ENCODE data around the gene LRRC8B.
"Not testable (repeated sequence)": the region's sequence is repeated elsewhere in the genome, so short reads cannot be mapped to it uniquely, and the experiment has no call there.

Gene LRRC8B

DNA sequence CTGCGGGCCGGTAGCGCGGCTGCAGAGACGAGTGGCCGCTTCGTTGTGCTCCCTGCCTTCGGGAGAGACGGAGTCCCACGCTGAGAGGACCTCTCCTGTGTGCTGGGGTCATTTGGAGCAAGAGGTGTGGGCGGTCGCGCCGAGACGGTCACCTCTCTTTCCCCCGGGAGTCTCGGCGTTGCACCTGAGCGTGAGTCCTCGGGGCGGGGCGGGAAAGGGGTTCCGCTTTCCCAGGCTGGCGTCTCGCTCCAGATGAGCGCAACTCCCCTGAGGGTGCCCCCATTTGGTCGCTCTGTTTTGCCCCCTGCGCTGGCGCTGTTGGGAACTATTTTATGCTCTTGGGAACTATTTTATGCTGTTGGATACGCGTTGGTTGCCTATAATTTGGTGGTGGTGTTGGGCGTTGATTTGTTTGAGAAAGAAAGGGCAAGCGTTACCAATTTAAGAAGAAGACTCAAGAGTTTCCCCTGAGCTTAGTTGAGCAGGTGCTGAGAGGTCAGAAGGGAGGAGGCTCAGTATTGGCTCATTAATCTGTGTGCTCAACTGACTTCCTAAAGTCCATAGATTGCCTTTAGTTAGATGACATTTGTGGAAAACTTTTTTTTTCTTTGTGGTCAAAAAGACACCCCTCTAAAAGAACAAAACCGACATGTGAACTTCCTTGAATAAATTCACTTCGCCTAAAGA, 683 bp downstream of the LRRC8B start:
- peak; percentile 82 for DNase-seq

DNA sequence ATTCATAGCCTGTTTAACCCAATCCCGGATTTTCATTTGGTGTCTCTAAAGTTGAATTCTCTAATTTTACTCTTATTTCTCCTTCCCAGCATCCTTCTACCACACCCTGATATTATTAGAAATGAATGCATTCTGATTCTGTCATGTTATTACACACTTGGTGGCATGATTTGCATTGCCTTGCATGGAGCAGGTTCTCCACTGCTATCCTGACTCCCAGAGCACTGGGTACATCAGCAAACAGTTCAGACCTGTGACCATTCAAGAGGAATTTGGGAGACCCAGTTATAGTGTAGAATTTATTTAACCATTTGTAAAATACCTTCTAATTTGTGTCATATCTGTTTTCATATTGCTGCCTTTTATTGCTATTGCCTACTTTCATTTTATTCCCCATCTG, 2.6 kb downstream of the LRRC8B start:
- DNase-seq = no peak

DNA sequence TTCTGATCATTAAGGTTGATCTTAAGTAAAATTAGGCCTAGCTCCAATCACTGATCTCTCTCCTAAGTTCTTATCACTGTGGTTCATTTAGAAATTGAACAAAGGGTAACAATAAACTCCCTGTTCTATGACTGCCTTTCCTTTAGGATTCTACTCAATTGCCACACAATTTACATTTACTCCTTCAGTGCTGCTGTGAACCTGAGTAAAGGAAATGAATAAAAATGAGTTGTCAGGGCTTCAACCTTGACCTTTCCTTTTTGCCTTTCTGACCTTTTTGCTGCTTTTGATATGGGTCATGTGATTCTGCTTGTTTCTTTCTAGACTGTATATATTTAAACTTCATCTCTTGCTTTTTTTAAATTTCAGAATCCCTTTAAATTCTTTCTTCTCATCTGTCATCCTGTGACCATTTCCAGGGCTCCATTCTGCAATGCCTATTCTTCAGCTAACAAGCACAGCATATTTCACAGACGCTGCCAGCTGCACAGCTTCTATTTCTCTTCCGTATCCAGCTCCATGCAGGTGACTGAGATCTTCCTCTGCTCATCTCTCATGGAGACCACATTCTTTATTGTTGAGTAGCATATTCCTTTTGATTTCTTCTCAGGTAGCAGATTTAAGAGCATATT, 3.2 kb downstream of the LRRC8B start:
- no peak for DNase-seq

- DNase-seq = no peak
Measured at GRCh38 chr1:89528382-89528780, 3.8 kb downstream of the LRRC8B start.

GRCh38 chr1:89529196-89529595, 4.6 kb downstream of the LRRC8B start:
- no peak for DNase-seq

- no peak for DNase-seq
Measured at GRCh38 chr1:89530444-89531089, 5.9 kb downstream of the LRRC8B start.

DNA sequence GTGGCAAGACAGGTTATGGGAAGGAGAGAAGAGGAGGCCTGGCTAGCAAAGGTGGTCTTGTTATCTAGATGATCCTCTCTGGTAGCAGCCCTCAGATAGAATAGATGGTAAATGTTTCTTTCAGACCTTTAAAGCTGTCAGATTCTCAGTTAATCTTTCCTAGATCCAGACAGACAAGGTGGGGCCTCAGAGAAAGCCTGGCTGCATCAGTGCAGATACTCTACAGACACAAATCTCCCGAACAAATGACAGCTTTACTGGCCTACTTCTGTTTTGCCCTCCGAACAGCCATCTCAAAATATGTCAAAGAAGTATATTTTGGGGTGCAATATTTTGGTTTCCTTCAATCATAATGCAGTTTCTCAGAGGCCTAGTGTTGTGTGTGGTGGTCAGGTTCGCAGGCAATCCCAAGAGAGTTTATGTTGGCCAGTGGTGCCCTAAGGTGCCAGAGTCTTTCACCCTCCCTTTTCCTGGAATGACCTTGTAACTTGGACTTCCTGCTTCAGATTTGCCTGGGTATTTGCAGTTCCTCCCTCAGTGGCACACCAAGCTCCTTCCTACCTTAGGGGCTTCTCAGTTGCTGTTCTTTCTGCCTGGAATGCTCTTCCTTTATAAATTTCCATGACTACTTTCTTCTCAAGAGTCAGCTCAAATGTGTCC, 7.0 kb downstream of the LRRC8B start:
- no peak for DNase-seq

DNA sequence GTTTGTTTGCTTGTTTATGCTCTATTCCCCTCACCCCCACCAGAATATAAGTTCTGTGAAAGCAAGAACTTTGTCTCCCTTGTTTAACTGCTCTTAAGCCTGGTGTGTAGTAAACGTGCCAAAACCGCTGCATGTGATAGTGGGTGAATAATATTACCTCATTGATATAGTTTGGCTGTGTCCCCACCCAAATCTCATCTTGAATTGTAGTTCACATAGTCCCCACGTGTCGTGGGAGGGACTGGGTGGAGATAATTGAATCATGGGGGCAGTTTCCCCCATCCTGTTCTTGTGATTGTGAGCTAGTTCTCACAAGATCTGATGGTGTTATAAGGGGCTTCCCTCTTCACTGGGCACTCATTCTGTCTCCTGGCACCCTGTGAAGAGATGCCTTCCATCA, 7.6 kb downstream of the LRRC8B start:
- DNase-seq = no peak

- no peak for DNase-seq
Measured at GRCh38 chr1:89532866-89533265, 8.2 kb downstream of the LRRC8B start.

GRCh38 chr1:89535537-89535936, 10.9 kb downstream of the LRRC8B start:
- no peak for DNase-seq

DNA sequence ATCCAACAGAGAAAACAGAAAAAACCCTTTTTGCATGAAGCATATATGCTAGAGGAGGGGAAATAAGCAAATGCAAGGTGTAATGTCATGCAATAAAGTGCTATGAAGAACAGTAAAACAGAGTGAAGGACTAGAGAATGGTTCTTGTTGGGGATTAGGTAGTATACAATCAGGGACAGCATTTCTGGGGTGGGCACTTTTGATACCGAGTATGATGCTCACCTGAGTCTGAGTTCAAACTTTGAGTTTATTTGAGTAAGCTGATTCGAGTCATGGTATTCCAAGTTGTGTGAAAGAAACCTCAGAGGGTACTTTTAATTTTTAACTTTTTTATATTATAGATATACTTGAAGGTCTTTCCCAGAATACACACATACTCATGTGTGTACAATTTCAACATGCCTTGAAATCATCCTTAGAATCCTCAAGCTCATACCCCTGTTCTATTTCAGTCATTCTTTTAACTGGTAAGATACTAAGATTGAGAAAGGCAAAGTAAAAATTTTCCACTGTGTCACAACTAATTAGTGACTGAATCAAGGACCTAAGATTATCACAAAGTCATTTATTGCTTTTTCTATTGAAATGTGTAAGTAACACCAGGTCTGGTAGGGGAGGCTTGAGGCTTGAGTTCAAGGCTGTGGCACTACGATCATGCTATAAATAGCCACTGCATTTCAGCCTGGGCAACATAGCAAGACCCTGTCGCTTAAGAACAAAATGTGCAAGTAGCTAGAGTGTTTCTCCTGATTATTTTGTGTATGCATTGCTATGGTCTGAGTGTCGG, 12.1 kb downstream of the LRRC8B start:
- no peak for DNase-seq

DNA sequence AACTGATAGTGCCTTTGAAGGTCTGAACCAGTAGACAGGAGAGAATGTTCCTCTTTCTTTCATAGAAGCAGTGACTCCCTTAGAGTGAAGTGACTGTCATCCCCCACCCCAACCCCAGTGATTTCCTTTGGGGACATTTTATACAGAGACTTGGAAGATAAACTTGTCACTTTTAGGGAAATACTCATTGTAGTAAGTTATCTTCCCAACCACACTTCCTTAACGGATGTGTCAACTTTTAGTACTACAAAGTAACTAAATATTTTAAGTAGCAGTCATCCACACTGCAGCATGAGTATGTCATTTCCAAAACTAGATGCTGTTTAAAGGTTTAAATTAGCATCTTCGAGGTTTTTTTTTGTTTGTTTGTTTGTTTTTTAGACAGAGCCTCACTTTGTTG, 13.7 kb downstream of the LRRC8B start:
- DNase-seq = no peak

DNA sequence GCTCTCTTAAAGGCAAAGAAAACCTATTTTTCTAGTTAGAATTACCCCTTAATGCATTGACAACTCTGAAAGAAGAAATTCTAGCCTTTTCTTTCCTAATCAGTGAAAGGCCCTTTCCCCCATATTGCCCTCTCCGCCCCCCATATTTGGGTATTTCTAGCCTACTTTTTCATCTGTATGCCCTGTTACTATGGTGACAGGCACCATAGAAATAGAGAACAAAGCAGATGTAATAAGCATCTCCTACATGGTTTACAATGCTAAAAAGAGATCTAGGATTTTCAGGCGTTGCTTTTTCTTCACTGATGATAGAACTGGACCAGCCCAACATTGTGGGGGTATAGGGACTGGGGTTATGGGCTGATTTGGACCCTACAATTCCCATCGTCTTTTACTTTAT, 14.5 kb downstream of the LRRC8B start:
- DNase-seq = no peak

DNA sequence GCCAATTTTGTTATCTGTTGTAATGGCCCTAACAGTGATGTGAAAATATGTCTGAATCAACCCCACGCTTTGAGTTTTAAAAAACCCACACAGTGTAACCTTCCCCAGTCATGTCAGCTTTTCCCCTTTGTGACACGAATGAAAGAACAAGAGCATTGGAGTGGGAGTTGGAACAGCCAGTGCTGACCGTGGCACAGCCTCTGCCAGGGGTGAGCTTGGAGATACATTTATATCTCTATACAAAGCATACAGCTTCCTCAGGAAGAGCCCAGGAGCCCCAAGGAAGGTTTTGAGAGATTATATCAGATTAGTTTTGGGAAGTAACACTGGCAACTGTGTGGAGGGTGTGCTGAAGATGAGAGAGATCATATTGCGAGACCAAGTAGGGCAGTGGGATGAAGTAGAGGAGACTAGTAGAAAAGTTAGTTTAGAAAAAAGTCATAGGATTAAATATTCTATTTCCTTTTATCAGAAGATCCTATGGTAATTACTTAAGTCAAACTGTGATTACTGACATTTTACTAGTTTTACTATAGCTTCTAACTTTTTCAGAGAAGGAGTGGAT, 15.9 kb downstream of the LRRC8B start:
- DNase-seq = no peak

GRCh38 chr1:89542345-89542744, 17.7 kb downstream of the LRRC8B start:
- no peak for DNase-seq

DNA sequence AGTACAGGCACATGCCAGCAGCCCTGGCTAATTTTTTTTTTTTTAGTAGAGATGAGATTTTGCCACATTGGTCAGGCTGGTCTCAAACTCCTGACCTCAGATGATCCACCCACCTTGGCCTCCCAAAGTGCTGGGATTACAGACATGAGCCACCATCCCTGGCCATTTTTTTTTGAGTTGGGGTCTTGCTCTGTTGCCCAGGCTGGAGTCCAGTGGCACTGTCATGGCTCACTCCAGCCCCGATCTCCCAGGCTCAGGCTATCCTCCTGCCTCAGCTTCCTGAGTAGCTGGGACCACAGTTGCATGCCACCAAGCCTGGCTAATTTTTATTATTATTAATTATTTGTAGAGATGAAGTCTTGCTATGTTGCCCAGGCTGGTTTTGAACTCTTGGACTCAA, 19.0 kb downstream of the LRRC8B start:
- not testable (repeated sequence) for DNase-seq

GRCh38 chr1:89545264-89546038, 20.8 kb downstream of the LRRC8B start:
- DNase-seq = no peak

DNA sequence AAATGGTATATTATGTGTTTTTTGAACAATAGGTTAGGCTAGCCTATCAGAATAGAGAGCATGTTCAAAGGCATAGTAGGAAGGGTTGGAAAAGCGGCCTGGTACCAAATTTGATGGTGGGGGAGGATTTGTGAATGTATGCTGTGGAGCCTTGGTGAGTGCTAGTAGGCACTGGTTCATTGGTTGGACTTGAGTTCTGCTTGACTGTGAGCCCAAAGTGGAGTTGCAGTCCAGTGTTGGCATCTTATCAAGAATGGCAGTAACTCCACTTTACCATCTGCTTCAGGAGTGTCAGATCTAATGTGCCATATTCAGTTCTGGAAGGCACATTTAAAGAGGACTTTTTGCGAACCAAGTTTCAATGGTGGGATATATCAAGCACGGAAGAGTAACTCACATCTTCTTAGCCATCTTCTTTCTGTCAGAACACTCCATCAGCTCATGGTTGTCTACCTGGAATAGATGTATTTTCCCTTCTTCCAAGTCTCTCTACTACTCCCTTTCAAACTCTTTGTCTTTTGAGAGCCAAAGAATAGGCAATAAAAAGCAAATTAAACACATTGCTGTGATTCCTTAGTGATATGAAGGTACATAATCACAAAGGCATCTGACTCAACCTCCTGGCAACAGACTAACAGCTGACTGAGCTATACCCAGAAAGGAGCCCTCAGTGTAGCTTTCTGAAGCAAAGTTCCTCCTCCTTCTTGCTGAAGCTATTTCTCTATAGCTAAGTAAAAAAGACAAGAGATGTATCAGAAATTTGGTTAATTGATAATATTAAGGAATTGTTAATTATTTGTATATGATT, 21.7 kb downstream of the LRRC8B start:
- no peak for DNase-seq

- DNase-seq = no peak
Measured at GRCh38 chr1:89546934-89547562, 22.4 kb downstream of the LRRC8B start.

GRCh38 chr1:89547563-89548116, 23.0 kb downstream of the LRRC8B start:
- no peak for DNase-seq
